HG02973 (cell line): ENCODE data around the gene CSHL1.
"Not testable (repeated sequence)": the region's sequence is repeated elsewhere in the genome, so short reads cannot be mapped to it uniquely, and the experiment has no call there.

Experiments used
- ATAC-seq: cut with Tn5 transposase; IDR thresholded peaks from one replicate; pipeline ENCODE4 v1.9.1; 2021; ENCODE audit warnings: moderate library complexity; ENCODE audit not compliant: unreplicated experiment

The CSHL1 gene

GRCh38 chr17:63941162-63941561 lies 30.1 kb upstream of the CSHL1 start:
- no peak for ATAC-seq

GRCh38 chr17:63940584-63940983 lies 29.5 kb upstream of the CSHL1 start:
- no peak for ATAC-seq

DNA sequence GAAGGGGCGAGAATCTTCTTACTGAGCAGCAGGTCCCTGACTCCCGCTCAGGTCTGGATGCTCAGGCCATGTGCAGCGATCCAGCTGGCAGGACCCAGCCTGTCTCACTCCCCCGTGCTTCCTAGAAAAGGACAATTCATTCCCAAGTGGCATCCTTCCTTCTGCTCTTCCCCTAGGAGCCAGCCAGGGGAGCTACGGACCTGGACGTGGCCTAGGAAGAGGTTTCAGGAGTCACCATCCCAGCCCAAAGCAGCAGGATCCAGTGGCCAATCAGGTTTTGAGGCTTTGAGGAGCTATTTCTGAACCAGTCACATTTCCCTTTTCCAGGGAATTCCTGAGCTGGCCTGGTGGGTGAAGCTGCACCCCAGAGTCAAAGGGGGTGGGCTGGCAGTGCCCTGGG lies 28.8 kb upstream of the CSHL1 start:
- ATAC-seq = no peak

- no peak for ATAC-seq
Measured at GRCh38 chr17:63939401-63939800, 28.3 kb upstream of the CSHL1 start.

DNA sequence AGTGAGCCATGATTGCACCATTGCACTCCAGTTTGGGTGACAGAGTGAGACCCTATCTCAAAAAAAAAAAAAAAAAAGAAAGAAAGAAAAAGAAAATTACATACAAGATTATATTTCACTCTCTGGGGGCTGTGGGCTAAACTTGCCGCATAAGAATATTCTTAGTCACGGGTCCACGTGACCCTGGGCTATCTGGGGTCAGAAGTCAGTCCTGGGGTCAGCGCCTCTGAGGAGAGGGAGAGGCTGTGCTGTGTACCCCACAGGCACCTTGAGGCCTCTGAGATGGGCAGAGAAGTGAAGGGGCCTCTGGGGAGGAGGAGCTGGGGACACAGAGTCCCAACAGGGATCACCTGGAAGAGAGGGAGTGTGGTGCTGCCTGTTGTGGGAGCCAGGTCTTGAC lies 26.9 kb upstream of the CSHL1 start:
- ATAC-seq = no peak

DNA sequence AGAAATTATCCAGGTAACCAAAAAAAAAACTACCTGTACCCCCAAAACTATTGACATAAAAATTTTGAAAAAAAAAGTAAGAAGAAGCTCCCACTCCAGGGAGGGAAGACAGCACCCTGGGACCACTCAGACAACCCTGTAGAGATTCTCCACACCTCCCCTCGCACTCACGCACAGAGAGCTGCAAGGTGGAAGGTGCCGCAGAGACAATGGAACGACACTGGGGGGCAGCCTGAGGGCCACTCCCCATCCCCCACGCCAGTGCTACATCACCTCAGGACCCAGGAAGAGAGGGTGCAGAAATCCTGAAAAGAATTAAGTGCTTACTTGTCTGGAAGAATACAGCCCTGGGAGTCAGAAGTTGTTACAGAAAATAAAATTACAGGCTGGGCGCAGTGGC lies 26.3 kb upstream of the CSHL1 start:
- ATAC-seq = no peak

- ATAC-seq = no peak
Measured at GRCh38 chr17:63934183-63935112, 23.4 kb upstream of the CSHL1 start.

- no peak for ATAC-seq
Measured at GRCh38 chr17:63933598-63933997, 22.5 kb upstream of the CSHL1 start.

DNA sequence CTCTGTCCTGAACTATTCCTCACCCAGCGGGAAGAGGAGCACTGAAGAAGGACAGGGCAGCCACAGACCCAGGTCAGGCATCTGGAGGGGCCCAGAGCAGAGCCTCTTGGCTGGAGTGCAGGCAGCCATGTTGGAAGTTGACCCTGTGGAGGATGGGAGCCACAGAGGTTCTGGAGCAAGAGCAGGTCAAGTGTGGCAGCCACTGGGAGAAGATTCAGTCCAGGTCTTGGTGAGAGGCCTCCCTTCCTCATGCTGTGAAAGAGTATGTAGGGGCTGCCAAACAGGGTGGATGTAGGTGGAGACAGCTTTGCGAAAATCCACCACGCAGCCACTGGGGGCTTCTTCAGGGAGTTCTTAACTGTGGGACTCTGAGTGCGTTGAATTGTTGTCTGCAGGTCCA lies 21.7 kb upstream of the CSHL1 start:
- ATAC-seq = no peak

- peak; percentile 73 for ATAC-seq
Measured at GRCh38 chr17:63931981-63932561, 21.0 kb upstream of the CSHL1 start, which contains the start of gene CD79B. Gene CD79B, minus strand, starts transcription at chr17:63932331. Its CDS starts 70 bp downstream, at chr17:63932261.

GRCh38 chr17:63930951-63931575 lies 20.0 kb upstream of the CSHL1 start:
- peak; percentile 41 for ATAC-seq

GRCh38 chr17:63929860-63930766 lies 19.1 kb upstream of the CSHL1 start:
- ATAC-seq = no peak

DNA sequence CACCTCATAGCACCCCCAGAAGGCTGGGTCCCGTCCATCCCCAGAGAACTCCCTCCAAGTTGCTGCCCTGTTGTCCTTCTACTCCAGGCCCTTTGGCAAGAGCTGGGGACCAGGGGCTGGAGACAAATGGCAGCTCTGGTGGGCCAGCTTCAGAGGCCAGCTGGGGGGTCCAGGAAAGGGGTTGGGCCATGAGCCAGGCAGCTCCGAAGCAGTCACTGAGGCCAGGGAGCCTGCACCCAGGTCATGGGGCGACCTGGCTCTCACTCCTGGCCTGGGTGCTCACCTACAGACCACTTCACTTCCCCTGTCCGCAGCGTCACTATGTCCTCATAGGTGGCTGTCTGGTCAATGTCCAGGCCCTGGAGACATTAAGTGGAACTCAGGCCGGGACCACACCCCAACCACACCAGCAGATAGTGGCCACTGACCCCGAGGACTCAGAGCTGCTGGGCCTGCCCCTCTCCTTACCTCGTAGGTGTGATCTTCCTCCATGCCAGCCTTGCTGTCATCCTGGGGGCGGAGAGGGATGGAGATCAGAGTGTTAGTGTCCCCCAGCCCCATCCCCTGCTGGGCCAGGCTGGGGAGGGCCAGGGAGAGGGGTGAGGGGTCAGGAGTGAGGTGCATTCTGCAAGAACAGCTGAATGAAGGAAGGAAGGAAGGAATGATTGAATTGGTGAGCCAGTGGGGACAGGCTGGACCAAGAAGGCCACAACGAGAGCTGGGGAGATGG lies 18.1 kb upstream of the CSHL1 start:
- ATAC-seq = no peak

- ATAC-seq = no peak
Measured at GRCh38 chr17:63928172-63928666, 17.2 kb upstream of the CSHL1 start.

GRCh38 chr17:63927464-63928171 lies 16.6 kb upstream of the CSHL1 start:
- no peak for ATAC-seq

DNA sequence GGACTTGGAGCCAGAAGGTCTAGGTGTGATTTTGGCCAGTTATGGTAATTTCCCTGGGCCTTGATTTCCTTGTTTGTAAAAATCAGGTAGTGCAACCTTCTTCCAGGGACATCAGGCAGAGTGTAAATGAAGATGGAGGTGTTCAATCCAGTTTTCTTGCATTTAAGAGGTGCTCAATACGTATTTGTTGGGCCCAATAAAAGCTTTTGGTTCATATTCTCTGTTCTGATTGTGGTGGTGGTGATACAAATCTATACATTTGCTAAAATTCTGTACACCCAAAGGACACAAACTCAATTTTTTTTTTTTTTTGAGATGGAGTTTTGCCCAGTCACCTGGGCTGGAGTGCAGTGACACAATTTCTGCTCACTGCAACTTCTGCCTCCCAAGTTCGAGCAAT lies 15.1 kb upstream of the CSHL1 start:
- no peak for ATAC-seq

GRCh38 chr17:63925615-63926014 lies 14.6 kb upstream of the CSHL1 start:
- no peak for ATAC-seq

GRCh38 chr17:63922402-63922801 lies 11.3 kb upstream of the CSHL1 start:
- ATAC-seq = not testable (repeated sequence)

- ATAC-seq = not testable (repeated sequence)
Measured at GRCh38 chr17:63920779-63921178, 9.7 kb upstream of the CSHL1 start.
